GM21423 (cell line): ENCODE results near the gene TMA7.
A peak's percentile ranks its signal among the peaks of the same experiment; 100 is the strongest.
"Not testable (repeated sequence)": the region's sequence is repeated elsewhere in the genome, so short reads cannot be mapped to it uniquely, and the experiment has no call there.

Experiments used
- ATAC-seq: cut with Tn5 transposase; IDR thresholded peaks from one replicate; pipeline ENCODE4 v1.9.1; 2021; ENCODE audit warnings: mild to moderate bottlenecking, moderate library complexity; ENCODE audit not compliant: unreplicated experiment

Gene TMA7

GRCh38 chr3:48439820-48440589 lies at the start of gene TMA7, which contains the start of gene CCDC51:
Gene TMA7 (plus strand): TSS chr3:48440257. CDS start chr3:48440297, 40 bp downstream.
Gene CCDC51 (minus strand): TSS chr3:48440119. CDS start chr3:48435128, 4,991 bp downstream.
- peak; percentile 92 for ATAC-seq

DNA sequence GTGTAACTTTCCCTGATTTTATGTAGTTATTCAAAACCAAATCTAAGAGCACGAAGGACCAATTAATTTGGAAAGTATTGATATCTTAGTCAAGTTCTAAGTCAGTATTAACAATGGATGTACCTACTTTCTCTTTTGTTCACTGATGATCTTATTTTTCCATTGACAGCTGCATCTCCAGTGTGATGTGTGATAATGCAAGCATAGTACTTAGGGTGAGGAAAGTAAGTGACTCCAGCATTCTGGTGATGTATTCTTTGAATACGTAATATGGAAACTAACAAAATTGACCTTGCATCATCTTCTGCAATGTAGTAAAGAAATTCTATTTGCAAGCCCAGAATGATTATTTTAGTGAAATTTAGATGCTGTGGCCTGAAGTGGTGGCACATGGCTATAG lies 45.7 kb upstream of the TMA7 start:
- ATAC-seq: no peak

GRCh38 chr3:48395714-48396113 lies 44.3 kb upstream of the TMA7 start:
- ATAC-seq: no peak

- ATAC-seq: no peak
Observed at GRCh38 chr3:48397767-48398681, 42.0 kb upstream of the TMA7 start.

DNA sequence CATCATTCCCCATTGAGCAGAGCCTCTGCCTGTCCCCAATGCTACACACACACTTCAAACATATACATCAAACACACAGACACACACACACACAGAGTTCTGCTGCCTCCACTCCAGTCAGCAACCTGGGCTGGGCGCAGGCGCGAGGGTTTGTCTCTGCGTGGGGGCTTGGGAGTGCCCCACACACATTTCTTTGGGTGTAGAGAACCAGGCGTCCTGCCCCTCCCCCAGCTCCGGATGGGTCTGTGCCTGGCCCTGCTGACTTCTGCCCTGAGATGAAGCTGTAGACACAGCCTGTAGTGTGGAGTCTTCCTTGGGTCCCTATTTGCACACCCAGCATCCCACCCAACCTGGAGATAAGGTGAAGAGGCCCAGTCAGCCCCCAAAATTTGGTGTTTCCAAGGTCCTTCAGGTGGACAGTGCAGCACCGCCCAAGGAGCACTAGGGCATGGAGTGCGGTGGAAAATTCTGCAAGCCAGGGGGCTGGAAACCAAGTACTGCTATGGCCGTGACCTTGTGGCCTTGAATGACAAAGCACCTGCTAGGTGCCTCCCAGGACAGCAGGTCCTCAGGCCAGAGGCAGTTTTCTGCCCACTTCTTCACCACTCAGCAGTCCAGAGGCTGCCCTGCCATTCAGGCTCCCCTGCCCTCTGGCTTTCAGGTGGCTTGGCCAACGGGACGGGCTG lies 41.2 kb upstream of the TMA7 start:
- ATAC-seq: no peak

- ATAC-seq: no peak
Observed at GRCh38 chr3:48399387-48400172, 40.5 kb upstream of the TMA7 start.

DNA sequence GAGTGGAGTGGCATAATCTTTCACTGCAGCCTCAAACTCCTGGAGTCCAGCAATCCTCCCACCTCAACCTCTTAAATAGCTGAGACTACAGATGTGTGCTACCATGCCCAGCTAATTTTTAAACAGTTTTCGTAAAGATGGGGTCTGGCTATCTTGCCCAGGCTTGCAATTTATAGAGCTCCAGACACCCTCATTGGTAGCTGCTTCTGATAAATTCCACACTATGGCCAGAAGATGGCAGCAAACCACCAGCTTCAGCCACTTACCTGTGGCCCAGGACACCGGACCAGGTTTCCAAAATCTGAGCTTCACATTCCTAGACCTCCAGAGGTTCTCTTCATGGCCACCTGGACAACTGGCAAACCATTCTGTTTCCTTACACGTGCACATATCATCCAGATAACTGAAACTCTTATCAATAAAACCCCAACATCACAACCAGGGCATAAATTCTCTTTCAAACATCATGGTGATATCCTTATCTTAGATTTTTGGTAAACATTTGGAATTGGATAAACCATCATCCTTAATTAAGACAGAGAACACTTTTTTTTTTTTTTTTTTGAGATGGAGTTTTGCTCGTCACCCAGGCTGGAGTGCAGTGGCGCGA lies 39.1 kb upstream of the TMA7 start:
- no peak for ATAC-seq

GRCh38 chr3:48401434-48401901 lies 38.6 kb upstream of the TMA7 start:
- not testable (repeated sequence) for ATAC-seq

DNA sequence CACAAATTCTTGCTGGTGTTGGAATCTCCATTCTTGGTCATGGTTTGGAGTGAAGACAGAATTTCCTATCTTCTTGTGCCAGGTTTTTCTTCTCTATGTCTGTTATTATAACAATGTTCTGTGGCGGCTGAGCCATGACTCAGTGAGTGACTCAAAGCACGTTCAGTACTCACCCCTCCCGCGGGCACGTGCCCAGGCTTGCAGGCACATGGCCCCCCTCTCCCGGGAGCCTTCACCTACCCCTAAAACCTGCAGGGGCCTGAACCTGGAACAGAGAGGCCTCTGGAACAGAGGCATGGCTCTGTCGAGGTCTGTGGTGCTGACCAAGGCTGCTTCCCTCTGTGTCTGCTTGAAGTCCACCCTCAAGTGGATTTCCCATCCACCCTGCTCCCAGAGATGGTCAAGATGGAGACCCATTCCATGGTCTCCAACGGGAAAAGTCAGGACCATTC lies 37.8 kb upstream of the TMA7 start:
- no peak for ATAC-seq

DNA sequence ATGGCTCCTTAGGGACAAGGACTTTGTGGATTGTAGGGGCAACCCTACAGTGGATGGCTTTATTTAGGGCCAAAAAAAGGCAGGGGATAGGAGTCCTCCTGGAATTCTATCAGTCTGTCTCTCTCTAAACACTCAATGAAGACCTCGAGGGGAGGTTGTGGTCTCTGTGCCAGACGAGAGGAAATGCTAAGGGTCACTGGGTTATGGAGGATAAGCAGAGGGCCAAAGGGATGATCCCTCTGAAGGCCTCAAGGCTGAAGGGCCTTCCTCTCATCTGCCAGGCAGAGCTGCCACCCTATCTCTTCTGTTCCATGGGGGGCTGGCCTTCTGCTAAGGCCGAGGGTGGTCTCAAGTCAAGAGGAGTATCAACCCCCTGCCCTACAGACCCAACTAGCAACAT lies 37.1 kb upstream of the TMA7 start:
- ATAC-seq: no peak

- ATAC-seq: no peak
Observed at GRCh38 chr3:48403533-48404439, 36.3 kb upstream of the TMA7 start.

DNA sequence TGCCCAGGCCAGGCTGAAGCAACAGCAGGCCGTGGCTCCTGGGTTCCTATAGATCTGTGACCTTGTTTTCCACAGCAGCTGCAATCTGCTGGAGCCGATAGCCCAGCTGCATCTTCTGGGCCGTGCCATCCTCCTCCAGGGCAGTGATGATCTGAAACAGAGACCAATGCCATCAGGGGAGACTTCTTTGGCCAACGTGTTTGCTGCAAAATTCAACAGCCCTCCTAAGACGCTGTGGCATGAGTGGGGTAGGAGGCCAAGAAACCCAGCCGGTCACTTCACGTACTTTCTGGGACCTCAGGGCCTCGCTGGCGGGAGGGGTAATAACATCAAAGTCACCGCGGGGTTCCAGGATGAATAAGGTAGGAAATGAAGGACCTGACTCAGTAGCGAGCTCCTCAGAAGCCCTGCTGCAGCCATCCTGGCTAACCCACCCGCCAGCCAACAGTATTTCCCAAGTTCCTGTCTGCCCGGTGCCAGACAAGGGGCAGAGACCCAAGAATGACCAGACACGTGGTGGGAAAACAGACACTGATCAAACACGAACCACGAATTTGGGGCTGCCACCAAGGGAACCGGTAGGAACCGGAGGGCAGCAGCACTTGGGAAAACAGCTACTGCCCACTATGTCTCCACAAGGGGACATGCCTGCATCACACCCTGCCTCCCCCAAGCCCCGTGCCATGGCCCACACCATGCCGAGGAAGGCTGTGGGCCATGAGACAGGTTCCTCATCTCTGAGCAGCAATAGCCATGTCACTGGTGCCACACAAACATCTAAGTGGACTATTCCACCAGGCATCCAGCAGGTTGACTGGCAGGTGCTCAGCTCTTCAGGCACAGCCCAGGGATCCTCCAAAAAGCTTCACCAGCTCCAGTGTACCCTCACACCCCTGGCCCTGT lies 35.4 kb upstream of the TMA7 start:
- ATAC-seq: no peak

- no peak for ATAC-seq
Observed at GRCh38 chr3:48405343-48405881, 34.6 kb upstream of the TMA7 start.

DNA sequence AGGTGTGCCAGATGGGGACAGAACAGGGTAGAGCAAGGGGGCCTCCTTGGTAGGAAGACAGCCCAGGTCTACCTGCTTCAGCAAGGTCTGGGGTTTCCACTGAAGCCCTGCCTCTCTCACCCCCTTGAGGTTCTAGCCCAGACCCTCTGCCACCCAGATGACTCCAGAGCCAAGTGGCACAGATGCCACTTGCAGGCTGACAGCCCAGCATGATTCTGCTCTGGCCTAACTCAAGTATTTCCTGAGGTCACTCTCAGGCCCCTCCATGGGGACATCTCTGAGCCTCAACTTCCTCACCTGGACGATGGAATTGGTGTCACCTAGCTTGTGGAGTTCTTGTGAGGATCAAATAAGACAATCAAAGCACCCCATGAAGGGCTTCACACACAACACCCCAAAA lies 34.1 kb upstream of the TMA7 start:
- ATAC-seq: no peak

DNA sequence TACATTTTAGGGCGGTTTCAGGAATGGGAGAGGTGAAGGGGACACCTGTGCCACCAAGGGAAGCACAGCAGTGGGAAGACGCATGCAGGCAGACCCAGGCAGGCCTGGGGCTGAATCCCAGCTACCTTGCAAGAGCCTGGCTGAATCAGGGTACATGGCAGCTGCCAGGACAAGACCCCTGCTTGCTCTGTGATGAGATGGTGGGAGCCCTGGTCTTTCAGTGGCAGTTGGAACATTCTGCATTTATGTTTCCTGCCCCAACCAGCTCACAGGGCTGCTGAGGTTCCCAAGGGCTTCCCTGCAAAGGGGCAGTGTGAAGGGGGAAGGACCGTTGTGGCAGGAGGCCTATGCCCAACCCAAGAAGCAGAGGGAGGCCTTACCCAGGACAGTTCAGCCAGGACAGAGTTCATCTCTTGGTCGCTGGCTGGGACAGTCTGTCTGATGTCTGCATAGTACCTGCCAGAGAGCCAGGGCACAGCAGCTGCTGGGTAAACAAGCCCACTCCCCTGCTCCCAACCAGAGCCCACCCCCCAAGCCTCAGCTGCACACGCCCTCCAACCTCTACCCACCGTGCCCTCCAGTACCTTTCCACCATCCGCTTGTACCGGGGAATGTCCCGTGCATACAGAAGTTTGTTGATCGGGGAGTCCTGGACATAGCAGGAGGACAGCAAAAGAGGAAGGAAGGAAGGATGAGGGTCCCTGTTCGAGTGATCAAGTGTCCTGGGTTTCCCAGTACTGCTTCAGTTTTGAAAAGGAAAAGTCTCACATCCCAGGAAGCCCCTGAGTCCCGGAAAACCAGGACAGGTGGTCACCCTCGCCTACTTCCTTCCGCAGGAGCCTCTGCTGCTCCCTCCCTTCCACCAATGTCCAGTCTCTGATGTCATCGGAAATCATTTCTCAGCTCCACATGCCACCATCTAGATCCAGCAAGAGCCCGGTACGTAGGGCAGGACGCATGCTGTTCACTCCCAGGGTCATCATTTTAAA lies 33.3 kb upstream of the TMA7 start:
- no peak for ATAC-seq

DNA sequence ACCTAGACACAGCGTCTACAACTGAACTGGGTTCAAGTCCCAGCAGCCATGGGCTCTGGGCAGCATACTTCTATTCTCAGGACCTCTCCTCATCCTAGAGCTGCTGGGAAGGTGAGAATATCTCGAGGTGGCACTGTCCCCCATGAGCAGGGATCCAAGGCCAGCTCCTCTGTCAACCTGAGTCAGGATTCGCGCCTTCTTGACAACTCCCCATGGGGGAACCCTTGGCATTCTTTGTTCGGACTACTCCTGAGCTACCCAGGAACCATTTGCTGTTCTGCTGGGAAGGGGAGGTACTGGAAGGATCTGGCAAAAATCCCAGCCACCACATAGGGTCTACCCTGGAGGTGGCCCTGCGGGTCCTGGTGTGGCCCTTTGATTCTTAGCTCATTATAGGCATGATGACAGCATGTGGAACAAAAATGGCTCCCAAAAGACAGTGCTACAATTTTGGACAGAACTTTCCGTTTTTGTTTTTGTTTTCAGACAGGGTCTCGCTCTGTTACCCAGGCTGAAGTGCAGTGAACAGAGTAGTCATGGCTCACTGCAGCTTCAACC lies 32.4 kb upstream of the TMA7 start:
- no peak for ATAC-seq
